ENCODE data around the gene GOLPH3. TPM values are rescaled to one million over a fixed set of nuclear protein-coding genes. Genes with fewer than 3 reads are reported as not detected.

Gene GOLPH3
- polyA plus RNA-seq, 1 donor (not counting 4 experiments of a cell fraction or from before 2014, with no cell fraction given): 42.0 TPM

DNA sequence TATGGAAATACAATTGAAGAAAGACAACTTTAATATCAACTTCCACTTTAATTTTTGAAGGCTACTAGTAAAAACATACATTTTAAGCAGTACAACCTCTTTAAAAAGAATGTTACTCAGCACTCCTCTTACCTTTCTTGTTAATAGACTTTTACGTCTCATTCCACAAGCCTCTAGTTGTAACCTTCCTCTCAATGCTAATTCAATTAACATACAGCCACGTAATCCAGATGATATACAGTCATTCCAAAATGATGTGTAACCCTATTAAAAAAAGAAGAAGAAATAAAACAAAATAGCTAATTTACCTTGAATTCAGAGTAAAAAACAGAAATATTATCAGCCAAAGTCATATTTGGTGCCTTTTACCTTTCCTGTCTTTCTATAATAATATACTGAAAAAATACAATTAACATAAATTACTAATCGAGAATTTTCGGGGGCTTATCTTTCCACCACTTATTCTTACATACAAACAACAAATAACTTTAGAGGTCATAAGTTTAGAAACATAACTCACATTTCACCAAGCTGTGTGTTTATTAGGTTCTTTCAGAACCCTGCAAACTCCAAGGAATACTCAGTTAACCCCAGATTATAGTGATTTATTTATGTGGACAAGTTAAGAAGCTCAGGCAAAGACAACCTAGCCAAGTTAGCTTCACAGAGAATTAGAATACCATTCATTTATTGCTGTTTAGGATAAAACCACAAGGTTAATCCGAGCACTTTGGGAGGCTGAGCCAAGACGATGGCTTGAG lies 30.3 kb downstream of the GOLPH3 start:
- Histone ChIP-seq H4K20me1 (ENCODE audit: control insufficient read depth, extremely low read depth, insufficient read depth, low read length) (peaks cover 6% of the 10 kb centered on the region), H3K9me3 (ENCODE audit: control insufficient read depth, low read depth, low read length) (no peaks in the 10 kb centered on the region), H3K4me2 (ENCODE audit: control insufficient read depth, extremely low read depth, insufficient read depth, low read depth, low read length) (no peak overlapping the region), H3K27ac (ENCODE audit: control insufficient read depth, insufficient read depth, low read length) (no peak overlapping the region), H3K9me1 (ENCODE audit: control insufficient read depth, extremely low read depth, insufficient read depth, low read length) (no peaks in the 10 kb centered on the region), H3K27me3 (ENCODE audit: control insufficient read depth, extremely low read depth, insufficient read depth, low read length) (no peaks in the 10 kb centered on the region), H2AFZ (ENCODE audit: control insufficient read depth, low read length) (no peak overlapping the region), H3K79me2 (ENCODE audit: control insufficient read depth, insufficient read depth, low read length) (peaks cover 68% of the 10 kb centered on the region), H3K36me3 (ENCODE audit: control insufficient read depth in 2 of 2, extremely low read depth in 1 of 2, insufficient read depth in 2 of 2, low read length in 2 of 2) (peaks cover 0 to 1% of the 10 kb centered on the region in 2 experiments), H3K4me1 (ENCODE audit: control insufficient read depth, extremely low read depth, insufficient read depth, low read length) (no peaks in the 10 kb centered on the region), H3K9ac (ENCODE audit: control insufficient read depth, extremely low read depth, insufficient read depth, low read length) (no peak overlapping the region), H3K4me3 (ENCODE audit: control insufficient read depth in 2 of 3, extremely low read depth in 1 of 3, insufficient read depth in 2 of 3, low read depth in 1 of 3, low read length in 3 of 3) (no peak overlapping the region)
- no peak for TF ChIP-seq EZH2 (IDR thresholded peaks at IDR 0.05; ENCODE audit: low read length)
- TF ChIP-seq, protein P1, sequence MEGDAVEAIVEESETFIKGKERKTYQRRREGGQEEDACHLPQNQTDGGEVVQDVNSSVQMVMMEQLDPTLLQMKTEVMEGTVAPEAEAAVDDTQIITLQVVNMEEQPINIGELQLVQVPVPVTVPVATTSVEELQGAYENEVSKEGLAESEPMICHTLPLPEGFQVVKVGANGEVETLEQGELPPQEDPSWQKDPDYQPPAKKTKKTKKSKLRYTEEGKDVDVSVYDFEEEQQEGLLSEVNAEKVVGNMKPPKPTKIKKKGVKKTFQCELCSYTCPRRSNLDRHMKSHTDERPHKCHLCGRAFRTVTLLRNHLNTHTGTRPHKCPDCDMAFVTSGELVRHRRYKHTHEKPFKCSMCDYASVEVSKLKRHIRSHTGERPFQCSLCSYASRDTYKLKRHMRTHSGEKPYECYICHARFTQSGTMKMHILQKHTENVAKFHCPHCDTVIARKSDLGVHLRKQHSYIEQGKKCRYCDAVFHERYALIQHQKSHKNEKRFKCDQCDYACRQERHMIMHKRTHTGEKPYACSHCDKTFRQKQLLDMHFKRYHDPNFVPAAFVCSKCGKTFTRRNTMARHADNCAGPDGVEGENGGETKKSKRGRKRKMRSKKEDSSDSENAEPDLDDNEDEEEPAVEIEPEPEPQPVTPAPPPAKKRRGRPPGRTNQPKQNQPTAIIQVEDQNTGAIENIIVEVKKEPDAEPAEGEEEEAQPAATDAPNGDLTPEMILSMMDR (optimal IDR thresholded peaks at IDR 0.05 in 1 of 3, IDR thresholded peaks at IDR 0.05 in 1 of 3, conservative IDR thresholded peaks at IDR 0.05 in 1 of 3; ENCODE audit: extremely low read depth in 1 of 3, insufficient read depth in 2 of 3, low read length in 3 of 3): no peak
- dilution Hi-C loops (cut with MboI; ENCODE audit: extremely low pct_ligation_motif_present, low sequenced_read_pairs): no loop called here
- no peak for FAIRE-seq
- DNase-seq (ENCODE audit: low read depth, low spot score): no peak

- FAIRE-seq (no peak), DNase-seq (ENCODE audit: low read depth, low spot score) (no peak)
- no peaks in the 10 kb centered on the region for H3K27me3 ChIP-seq (ENCODE audit: control insufficient read depth, extremely low read depth, insufficient read depth, low read length)
- no peaks in the 10 kb centered on the region for H4K20me1 ChIP-seq (ENCODE audit: control insufficient read depth, extremely low read depth, insufficient read depth, low read length)
- dilution Hi-C loops (cut with MboI; ENCODE audit: extremely low pct_ligation_motif_present, low sequenced_read_pairs): no loop called here
- TF ChIP-seq, protein P1 (optimal IDR thresholded peaks at IDR 0.05 in 1 of 3, IDR thresholded peaks at IDR 0.05 in 1 of 3, conservative IDR thresholded peaks at IDR 0.05 in 1 of 3; ENCODE audit: extremely low read depth in 1 of 3, insufficient read depth in 2 of 3, low read length in 3 of 3): no peak
- TF ChIP-seq EZH2 (IDR thresholded peaks at IDR 0.05; ENCODE audit: low read length): no peak
- H3K4me3 ChIP-seq (ENCODE audit: control insufficient read depth in 2 of 3, extremely low read depth in 1 of 3, insufficient read depth in 2 of 3, low read depth in 1 of 3, low read length in 3 of 3): no peak overlapping the region
- no peak overlapping the region for H3K27ac ChIP-seq (ENCODE audit: control insufficient read depth, insufficient read depth, low read length)
- H2AFZ ChIP-seq (ENCODE audit: control insufficient read depth, low read length): no peak overlapping the region
- H3K79me2 ChIP-seq (ENCODE audit: control insufficient read depth, insufficient read depth, low read length): peaks cover 30% of the 10 kb centered on the region
- no peaks in the 10 kb centered on the region for H3K4me1 ChIP-seq (ENCODE audit: control insufficient read depth, extremely low read depth, insufficient read depth, low read length)
- peaks cover 5 to 9% of the 10 kb centered on the region in 2 experiments for H3K36me3 ChIP-seq (ENCODE audit: control insufficient read depth in 2 of 2, extremely low read depth in 1 of 2, insufficient read depth in 2 of 2, low read length in 2 of 2)
- H3K9ac ChIP-seq (ENCODE audit: control insufficient read depth, extremely low read depth, insufficient read depth, low read length): no peak overlapping the region
- H3K4me2 ChIP-seq (ENCODE audit: control insufficient read depth, extremely low read depth, insufficient read depth, low read depth, low read length): no peak overlapping the region
- H3K9me1 ChIP-seq (ENCODE audit: control insufficient read depth, extremely low read depth, insufficient read depth, low read length): no peaks in the 10 kb centered on the region
- no peaks in the 10 kb centered on the region for H3K9me3 ChIP-seq (ENCODE audit: control insufficient read depth, low read depth, low read length)
Observed at GRCh38 chr5:32138839-32139493, 35.2 kb downstream of the GOLPH3 start.
